SIG-M5 treated with dmso at 0.1 percent for 504 hours (cell line): ENCODE measurements around the gene MMP21.

ENCODE experiments used
- DNase-seq: peaks from one replicate; lab custom pipeline; 2025; ENCODE audit not compliant: unreplicated experiment; lab: John Stamatoyannopoulos, UW

The MMP21 gene

DNA sequence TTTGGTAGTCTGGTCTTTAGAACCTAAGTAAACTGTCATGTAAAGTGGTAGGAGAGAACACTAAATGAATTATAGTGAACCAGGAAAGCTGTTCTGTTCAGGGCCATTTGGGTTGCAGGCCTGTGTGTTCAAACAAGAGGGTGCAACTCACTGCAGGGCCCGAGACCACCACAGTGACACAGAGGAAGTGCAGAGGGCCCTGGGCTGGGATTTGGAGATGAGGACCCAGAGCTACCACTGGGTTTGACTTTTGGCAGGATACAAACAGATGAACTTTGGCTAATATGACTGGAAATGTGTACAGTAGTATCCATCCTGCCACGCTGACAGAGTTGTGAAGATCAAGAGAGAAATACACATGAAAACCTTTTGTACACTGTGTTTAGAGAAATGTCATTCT is 9.8 kb downstream of the MMP21 start:
- no peak for DNase-seq

DNA sequence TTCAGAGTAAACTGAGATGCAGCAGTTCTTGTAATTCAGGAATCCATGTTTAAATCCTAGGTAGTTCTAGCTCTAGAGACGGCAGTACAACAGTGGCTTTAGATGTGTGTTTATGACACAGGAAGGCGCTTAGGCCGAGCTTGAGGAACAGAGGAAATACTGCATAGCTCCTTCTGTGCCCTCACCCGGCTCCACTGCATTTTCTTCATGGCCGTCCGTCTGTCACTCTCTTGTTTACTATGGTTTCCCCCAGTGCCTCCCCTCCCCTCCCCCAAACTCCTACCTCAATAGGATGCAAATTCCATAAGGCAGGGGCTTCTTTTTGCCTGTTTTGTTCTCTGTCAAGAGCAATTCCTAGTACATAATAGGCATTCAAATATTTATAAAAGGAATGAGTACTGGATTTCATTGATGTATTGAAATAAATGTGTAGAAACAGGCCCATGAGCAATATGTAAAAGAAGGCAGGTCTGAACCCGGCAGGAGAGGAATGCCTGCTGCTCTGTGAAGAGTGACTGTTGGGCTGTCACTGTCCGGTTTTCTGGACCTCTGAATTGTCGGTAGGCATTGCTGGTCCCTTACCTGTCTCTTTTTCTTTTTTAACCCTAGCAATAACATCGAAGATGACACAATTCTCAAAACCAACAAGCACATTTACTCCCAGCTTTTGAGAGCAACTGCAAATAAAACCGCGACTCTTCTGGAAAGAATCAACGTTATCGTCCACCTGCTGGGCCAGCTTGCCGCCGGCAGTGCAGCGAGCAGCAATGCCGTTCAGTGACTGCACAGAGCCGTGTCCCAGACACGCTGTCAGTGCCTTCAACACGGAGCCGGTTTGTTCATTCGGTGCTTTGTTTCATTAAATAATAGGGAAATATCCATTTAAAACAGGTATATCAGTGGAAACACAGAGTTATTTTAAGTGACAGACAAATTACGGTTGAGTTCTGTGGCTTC is 12.7 kb downstream of the MMP21 start:
- DNase-seq: no peak

DNA sequence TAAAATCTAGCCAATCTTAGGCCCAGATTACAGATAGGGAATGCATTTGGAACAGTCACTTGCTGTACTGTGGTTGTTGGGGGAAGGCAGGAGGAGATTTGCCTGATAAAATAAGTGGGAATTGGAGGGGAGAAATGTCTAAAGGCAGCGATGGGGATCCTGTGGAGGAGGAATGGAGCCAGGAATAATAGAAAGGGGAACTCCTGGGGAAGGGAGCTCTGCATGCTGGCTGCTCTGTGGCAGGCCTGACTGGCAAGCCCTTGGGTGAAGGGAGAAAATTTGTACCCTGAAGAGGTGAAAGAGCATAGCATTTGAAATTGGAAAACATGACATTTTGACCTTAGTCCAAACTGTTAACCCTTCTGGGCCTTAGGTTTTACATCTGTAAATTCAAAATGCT is 13.7 kb downstream of the MMP21 start:
- DNase-seq: no peak

DNA sequence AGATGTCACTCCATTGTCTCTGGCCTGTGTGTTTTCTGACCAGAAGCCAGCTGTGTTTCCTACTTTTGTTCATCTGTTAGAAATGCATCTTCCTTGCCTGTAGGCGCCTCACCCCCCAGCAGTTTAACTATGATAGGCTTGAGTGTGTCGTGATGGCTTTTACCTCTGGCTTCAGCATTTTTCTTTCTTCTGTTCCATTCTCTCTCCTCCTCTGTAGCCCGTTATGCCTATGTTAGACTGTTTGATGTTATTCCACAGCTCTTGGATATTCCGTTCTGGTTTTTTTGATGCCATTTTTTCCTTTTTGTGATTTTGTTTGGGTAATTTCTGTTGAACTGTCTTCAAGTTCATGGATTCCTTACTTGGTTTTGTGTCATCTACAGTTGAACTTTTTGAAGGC is 17.9 kb downstream of the MMP21 start:
- no peak for DNase-seq

DNA sequence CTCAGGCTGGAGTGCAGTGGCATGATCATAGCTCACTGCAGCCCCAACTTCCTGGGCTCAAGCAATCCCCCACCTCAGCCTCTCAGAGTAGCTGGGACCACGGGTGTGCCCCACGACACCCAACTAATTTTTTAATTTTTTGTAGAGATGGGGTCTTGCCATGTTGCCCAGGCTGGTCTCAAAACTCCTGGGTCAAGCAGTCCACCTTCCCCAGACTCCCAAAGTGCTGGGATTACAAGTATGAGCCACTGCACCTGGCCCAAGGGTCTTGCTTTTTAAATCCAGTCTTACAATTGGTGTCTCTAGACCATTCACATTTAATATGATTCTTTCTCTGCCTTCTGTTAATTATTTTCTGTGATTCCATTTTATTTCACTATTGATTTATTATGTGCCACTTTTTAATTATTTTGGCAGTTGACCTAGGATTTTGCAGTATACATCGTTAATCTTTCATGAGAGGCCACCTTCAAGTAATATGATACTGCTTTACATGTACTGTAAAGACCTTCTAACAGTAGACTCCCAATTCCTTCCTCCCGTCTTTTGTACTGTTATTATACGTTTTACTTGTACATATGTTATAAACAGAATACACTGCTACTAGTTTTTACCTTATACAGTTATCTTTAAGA is 18.7 kb downstream of the MMP21 start:
- no peak for DNase-seq

DNA sequence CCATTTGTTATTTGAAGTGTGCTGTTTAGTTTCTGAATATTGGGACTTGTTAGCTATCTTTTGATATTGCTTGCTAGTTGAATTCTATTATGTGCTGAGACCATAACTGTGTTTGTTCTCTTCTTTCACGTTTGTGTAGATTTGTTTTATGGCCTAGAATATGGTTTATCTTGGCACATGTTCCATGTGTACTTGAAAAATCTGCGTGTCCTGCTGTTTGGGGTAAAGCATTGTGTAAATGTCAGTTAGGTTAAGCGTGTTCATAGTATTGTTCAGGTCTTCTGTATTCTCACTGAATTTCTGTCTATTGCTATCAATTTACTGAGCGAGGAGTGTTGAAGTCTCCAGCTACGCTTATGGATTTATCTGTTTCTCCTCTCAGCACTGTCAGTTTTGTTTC is 19.4 kb downstream of the MMP21 start:
- DNase-seq: no peak

DNA sequence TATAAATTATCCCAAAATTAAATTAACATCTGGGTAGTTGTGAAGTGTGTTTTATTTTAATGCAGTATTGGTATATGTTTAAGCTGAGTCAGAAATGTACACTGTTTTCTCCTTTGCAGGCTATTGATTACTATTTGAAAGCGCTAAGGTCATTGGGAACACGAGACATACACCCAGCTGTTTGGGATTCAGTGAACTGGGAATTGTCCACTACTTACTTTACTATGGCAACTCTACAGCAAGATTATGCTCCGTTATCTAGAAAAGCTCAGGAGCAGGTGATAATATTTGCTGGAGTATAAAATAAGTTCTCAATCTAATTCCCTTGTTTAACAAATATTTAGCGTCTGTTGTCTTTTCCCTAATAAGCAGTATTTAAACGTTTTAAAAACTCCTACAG is 28.2 kb downstream of the MMP21 start:
- no peak for DNase-seq

DNA sequence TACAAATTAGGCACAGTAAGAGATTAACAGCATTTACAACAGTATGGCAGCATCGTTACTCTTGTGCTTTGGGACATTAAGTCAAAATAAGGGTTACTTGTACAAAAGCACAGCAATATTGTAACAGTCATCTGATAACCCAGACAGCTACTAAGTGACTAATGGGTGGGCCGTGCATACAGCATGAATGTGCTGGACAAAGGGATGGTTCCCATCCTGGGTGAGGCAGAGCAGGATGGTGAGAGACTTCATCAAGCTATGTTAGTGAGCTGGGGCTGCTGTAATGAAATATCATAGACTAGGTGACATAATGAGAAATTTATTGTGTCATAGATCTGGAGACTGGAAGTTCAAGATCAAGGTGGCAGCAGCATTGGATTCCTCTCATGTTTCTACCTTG is 30.7 kb downstream of the MMP21 start:
- DNase-seq: no peak

DNA sequence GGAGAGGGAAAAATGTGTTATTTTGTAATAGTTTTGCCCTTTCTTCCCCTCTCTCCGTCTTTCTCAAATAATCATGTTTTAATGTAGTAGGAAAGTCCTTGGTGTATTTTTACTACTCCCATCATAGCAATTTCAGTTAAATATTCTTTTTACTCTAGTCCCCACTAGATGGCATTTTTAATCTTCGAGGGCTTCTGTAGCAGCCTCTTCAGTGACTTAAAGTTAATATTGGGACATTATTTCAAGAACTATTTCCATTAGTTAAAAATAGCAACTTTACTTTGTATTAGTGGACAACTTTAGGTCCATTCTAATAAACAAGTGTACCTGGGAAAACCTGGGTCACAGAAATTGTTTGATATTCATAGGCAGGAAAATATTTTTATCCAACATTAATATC is 33.2 kb downstream of the MMP21 start:
- peak; percentile 3 for DNase-seq

DNA sequence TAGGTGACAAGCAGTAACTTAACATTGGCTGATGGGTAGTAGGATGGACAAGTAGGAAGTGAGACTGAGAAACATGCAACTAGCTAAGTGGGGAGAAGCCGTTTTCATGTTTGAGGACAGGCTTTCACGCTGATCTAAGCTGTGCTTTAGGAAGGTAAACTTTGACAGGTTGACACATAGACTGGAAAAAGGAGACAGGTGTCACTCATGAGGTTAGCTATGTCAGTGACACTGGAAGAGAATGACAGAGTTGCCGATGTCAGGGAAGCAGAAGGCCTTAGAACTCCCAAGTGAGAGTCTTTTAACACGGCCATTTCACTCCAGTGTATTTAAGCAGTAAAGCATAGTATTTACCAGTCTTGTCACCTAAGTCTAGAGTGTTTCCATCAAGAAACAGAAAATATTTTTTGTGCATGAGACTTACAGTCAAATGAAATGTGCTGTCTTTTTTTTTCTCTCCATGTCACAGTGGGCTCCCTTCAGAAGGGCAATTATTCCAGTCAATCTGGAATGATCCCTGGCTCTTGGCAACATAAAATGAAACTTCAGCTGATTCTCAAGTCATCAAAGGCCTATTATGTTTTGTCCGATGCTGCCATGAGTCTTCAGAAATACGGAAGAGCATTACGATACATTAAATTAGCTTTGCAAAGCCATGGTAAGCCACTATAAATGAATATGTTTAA is 35.5 kb downstream of the MMP21 start:
- DNase-seq: no peak

DNA sequence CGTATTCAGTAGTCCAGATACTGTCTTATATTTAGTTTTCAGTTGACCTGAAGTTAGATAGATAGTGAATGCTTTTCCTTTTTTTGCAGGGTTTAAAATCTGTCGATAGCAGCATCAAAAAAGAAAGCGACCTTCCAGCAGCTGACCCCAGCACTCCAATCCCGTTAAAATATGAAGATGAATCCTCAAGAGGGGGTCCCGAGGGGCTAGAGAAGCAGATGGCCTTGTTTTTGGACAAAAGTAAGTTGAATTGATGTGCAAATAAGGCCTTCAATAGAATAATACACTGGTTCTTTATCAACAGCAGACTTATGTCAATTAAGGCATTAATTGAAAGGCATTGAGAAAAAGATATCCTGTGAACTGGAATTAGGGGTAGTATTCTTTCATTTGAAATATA is 37.4 kb downstream of the MMP21 start:
- DNase-seq: no peak

DNA sequence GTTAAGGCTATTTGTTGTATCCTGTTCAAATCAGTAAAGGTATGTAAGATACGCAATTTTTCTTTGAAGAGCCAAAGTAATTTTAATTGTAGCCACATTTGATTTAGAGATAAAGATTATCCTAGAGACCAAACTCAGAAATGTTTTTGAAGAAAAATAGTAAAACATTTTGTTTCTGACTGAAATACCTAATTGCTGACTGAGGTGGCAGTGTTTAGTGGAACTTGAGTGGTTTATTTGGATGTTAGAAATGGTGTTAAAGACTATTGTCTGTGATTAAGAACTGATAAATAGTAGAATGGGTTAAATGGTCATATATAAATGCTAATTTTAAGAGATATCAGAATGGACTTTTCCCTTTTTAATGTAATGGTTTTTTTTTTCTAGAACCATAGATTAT is 40.8 kb downstream of the MMP21 start:
- DNase-seq: no peak

DNA sequence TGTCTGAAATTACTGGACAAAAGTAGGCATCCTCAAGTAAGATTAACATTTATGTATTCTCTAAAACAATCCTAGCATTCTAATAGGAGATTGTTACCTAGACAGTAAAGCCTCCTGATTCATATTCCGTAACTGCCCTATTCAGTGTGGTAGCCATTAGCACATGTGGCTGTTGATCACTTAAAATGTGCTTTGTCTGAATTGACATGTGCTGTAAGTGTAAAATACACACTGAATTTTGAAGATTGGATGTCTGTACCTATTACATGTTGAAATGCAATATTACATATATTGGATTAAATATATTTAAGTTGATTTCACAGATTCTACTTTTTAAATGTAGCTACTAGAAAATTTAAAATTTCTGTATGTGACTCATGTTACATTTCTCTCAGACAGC is 41.5 kb downstream of the MMP21 start:
- DNase-seq: no peak

DNA sequence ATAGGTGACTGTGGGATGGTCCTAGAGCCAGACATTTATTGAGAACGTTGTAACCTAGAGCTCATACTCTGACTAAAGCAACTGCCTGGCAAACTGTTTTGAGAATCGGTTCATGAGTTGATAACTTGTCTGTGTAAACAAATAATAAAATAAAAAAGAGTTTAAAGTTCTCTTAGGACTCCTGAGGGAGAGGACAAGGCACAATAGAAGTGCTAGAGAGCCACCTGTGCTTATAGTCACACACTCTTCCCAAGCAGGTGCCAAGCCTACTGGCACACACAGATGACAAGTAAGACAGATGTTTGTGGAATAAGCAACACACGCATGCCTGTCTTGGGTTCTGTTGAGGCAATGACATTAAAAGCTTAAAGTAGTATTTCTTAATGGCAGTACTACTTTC is 48.2 kb downstream of the MMP21 start:
- DNase-seq: no peak

DNA sequence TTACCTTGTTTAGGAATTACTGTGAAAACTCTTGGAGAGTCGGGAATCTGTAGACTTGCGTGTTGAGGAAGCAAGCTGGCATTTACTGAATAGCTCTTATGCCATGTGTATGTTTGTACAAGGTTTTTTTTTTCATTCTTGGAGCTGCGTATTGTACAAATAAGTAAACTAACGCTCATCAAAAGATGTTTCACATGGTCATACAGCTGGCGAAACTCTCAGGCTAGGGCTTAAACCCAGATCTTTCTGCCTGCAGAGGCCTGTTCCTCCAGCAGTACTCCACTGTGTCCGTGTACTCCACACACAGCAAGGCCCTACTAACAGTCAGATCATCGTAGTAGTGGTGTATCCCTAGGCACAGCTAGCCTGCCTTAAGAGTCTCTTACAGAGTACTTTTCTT is 48.7 kb downstream of the MMP21 start:
- DNase-seq: no peak

DNA sequence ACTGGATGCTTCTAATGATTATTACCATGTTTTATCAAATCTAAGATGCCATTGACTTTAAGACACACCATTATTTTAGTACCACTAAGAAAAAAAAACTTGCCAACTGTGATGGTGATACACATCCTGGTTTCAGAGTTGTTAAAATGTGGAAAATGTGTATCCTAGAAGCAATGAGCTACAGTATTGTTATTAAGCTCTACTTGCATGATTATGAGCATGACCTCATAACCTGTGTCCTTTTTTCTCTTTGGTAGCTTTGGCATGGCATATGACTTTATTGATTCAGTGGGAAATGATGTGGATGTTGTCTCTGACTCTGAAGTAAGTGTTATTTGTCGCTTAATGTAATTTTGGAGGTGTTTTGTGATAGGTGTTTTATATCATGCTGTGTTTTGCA is 52.8 kb downstream of the MMP21 start:
- DNase-seq: no peak

DNA sequence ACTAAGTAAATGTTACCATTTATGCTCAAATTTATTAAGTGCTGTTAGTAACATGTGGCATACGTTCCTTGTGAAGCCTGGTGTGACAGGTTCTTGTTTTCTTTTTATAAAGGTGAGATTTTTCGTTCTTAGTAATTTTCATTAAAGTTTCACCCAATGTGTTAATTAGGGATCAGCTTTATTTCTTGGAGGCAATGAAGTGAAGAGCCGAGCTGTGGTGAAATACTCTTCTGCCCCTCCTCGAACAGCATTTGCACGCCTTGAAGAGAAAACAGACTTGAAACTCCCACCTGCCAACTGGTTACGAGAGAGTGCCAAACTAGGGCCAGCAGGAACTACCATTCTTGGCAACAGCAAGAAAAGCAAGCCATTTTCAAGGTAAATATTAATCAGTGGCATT is 54.6 kb downstream of the MMP21 start:
- no peak for DNase-seq

DNA sequence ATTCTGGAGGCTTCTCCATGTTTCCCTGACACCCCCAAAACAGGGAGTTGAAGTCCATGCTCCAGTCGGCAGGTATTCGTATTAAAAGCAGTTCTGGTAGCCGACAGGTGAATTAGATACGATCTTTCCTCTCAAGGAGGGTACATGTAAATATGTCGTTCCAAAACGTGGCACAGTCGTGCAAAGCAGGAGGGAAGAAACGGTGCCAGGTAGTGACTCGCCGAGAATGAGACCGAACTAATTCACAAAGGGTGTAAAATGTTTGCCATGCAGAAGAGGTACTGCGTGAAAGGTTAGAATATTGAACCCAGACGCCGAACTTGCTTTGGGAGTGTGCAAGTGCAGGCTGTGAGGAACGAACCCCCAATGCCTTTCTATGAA is 55.6 kb downstream of the MMP21 start:
- DNase-seq: no peak

DNA sequence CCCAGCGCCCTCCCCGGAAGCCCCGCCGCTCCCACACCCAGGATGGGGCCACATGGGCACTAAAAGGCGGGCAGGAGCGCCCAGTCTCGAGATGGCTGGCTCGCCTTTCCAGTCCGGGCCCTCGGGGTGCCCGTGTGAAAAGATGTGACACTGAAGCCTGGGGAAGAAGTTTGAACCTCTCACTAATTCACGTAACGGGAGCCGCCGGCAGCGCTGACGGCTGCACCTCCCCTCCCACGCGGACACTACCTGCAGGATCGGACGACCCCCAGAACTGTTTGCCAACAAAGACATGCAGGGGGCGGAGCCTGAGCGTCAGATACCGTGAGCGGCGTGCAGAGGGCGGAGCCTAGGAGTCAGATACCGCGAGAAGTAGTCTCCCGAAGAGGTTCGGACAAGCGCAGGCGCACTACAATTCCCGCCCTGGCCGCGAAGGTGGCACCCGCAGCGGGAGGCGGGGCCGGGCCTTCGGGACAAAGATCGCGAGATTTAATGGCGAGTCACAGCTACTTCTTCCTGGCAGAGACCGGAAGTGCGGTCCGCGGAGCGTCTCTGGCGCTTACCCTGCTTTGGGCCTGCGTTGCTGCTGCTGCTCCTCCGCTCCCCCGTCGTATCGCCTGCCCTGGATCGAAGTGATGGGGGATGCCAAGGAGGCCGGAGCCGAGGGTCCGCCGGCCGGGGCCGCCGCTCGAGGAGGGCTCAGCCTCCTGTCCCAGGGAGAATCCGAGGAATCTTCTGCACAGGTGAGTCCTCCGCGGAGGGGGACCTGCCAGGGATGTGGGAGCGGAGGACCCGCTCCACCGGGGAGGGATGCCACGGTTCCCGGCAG is 56.2 kb downstream of the MMP21 start, which contains the start of gene EDRF1:
TSS of gene EDRF1 (plus strand) at position 537 of the 829 bp plus-strand sequence. CDS start at position 636, 99 bp downstream.
- peak; percentile 97 for DNase-seq
